Activated CD4-positive, alpha-beta T cell treated with anti-CD3 and anti-CD28 coated beads for 48 hours (primary cell): ENCODE results near the gene SPRR4.

ENCODE experiments used
- DNase-seq: peaks from one replicate; pipeline ENCODE4 v3.0.0-alpha.2; 2020

SPRR4 gene, protein sequence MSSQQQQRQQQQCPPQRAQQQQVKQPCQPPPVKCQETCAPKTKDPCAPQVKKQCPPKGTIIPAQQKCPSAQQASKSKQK

GRCh38 chr1:152970495-152970894 lies at the start of gene SPRR4:
Gene SPRR4 (plus strand): TSS chr1:152970648. CDS start chr1:152971891, 1,243 bp downstream.
- DNase-seq, result no peak

DNA sequence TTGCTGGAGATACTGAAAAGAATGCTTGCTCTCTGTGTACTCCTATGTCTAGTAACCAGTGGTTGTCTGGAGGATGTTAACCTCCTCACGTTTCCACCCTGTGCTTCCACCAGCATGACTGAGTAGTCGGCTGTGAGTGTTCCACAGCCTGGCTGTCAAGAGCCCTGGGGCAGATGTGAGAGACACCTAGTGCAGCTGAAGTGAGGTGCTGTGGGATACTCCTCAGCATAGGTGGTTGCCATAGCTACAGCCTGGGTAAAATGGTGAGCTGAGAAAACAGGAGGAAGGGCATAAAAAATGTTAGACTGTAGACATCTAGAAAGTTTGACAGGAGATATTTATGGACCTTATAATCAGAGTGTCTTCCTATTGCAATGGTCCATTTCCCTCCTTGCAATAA lies 46.3 kb upstream of the SPRR4 start:
- no peak for DNase-seq

GRCh38 chr1:152926091-152926490 lies 44.4 kb upstream of the SPRR4 start:
- no peak for DNase-seq

DNA sequence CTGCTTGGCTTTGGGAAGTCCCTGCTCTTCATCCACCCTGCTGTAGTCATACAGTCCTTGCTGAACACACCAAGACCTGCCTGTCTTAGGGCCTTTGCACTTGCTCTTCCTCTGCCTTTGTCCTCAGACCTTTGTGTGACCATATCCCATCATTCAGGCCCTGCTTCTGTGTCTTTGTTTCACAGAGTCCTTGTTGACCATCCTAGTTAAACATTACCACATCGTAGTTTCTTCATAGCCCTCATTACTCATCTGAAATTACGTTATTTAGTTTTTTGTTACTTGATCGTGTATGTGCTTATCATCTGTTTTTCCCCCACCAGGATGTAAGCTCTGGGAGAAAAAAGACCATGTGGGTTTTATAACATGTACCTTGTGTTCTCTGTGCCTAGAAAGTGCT lies 41.8 kb upstream of the SPRR4 start:
- DNase-seq, result no peak

GRCh38 chr1:152932170-152932811 lies 38.2 kb upstream of the SPRR4 start:
- no peak for DNase-seq

DNA sequence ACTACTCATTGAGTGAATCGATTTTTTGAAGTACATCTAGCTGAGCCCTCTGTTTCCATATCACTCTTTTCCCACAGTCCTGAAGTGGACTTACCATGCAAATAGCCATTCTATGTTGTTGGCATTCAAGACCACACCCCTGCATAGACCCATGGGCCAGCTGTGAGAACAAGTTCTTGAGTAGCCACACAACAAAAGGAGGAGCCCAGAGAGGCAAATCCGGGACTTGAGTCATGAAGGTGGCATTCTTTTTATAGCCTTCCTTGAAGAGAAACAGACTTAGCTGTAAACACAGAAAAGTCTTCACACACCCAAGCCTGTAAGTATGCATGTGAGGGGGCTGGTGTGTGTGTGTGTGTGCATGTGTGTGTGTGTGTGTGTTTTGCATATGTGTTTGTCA lies 37.3 kb upstream of the SPRR4 start:
- DNase-seq, result no peak

DNA sequence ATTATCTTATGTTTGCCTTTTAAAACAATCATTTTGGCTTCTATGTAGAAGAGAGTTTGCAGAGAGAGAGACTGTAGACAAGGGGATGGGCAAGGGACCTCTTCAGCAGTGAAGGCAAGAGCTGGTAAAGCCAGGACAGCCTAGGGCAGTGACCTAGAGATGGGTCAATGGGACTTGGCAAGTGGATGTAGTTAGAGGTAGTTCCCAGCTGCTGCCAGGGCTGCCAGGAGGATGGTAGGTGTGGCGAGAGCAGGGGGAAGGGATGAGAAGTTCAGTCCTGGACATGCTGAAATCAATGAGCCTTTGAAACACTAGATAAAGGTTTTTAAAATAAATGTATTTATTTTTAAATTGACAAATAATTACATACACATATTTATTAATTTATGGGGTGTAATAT lies 29.8 kb upstream of the SPRR4 start:
- no peak for DNase-seq

GRCh38 chr1:152941037-152941711 lies 29.3 kb upstream of the SPRR4 start:
- DNase-seq, result no peak

- no peak for DNase-seq
Measured at GRCh38 chr1:152942161-152942560, 28.3 kb upstream of the SPRR4 start.

DNA sequence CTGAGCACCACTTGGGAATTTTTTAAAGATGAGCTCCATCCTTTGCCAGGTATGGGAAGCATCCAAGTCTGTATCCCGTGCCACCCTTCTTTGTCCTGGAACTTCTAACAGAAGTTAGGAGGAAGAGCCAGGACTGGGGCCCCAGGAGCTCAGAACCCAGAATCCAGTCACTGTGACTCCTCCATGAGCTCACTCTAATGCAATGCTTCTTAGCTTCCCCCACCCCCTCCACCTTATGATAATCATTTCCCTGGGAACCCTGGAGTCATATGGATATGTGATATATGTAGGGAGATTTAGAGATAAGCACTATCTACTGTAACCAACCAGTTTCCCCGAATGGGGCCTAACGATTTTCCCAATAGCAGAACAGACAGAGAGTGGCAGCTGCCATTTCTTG lies 24.2 kb upstream of the SPRR4 start:
- DNase-seq, result no peak

DNA sequence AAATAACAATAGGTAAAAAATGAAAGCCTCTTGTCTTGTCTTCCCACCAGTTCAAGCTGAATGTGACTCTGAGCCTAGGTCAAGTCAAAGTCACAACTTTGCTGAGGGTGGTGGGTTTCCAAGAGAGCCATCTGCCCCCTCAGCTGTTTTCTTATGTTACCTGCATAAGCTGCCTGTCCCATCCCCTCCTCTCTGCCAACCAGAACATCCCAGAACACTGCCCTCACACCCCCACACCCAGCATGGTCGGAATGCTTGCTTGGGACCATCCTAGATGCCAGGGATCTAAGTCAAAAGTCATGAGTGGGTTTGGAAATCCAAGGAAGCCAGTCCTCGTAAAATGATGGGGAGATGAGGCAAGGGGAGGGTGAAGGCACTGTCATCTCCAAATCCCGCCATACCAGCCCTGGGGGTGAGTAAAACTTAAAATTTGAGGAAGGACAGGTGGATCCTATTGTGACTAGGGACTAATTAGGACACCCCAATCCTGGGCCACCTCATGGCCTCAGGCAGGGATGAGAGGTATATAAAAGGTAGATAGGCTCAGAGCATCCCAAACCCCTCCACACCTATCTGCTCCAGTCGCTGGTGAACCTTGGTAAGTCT lies 23.7 kb upstream of the SPRR4 start, which contains the start of gene SPRR5:
Gene SPRR5 (plus strand): TSS at position 556 of the 606 bp plus-strand sequence. CDS start 1,349 bp downstream, outside the sequence.
- no peak for DNase-seq

DNA sequence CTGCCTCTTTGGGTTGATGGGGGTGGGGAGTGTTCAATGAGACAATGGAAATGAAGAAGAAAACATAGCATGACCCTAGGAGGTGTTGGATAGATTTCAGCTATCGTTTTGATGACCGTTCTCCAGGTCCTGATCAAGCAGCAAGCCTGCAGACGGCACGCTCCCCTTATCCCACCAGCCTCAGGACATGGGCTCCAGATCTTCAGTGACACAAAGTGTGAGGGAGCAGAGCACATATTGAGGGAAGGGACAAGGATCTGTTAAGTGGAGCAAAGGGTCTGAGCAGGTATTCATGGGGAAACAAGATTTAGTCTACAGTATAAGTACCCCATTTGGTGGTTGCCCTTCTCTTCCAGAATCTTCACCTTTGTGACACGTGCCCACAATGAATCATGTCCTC lies 18.7 kb upstream of the SPRR4 start:
- DNase-seq, result no peak

DNA sequence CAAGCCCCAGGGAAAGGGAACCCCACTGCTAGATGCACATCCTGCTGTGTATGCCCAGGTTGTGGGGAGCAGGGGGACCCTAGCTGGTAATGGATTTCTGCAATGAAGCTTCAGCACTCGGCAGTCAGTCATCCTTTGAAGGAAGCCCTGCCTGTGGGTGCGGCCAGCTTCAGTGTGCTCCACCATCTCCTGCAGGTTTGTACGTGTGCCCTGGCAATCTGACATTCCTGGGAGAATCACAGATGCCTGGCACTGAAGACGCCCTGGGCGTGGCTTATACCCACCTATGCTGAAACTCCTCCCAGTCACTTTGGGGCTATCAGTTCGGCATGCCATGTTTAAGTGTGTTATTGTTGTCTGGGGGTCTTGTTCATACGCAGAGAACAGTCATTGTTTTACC lies 16.7 kb upstream of the SPRR4 start:
- DNase-seq, result no peak

GRCh38 chr1:152954436-152954835 lies 16.0 kb upstream of the SPRR4 start:
- DNase-seq, result no peak

- no peak for DNase-seq
Measured at GRCh38 chr1:152957561-152957960, 12.9 kb upstream of the SPRR4 start.

DNA sequence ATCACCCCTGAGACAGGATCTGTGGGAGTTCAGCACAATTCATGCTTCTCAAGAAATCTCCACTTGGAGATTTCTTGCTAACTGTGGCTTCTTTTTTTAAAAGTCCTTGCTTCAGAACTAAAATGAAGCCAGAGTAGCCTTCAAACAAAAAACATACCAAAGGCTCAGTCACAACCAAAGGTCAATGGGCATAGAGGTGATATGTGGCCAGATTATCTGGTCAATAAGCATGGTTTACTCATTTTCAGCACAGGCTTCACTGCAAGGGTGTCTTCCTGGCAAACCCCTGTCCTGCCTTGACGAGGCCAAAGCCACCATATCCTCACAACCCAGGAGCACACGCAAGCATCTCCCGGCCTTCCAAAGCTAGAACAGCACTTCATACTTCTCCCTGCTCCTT lies 11.2 kb upstream of the SPRR4 start:
- no peak for DNase-seq

GRCh38 chr1:152959801-152960451 lies 10.5 kb upstream of the SPRR4 start:
- DNase-seq, result no peak

- DNase-seq, result no peak
Measured at GRCh38 chr1:152960452-152961044, 9.9 kb upstream of the SPRR4 start.

DNA sequence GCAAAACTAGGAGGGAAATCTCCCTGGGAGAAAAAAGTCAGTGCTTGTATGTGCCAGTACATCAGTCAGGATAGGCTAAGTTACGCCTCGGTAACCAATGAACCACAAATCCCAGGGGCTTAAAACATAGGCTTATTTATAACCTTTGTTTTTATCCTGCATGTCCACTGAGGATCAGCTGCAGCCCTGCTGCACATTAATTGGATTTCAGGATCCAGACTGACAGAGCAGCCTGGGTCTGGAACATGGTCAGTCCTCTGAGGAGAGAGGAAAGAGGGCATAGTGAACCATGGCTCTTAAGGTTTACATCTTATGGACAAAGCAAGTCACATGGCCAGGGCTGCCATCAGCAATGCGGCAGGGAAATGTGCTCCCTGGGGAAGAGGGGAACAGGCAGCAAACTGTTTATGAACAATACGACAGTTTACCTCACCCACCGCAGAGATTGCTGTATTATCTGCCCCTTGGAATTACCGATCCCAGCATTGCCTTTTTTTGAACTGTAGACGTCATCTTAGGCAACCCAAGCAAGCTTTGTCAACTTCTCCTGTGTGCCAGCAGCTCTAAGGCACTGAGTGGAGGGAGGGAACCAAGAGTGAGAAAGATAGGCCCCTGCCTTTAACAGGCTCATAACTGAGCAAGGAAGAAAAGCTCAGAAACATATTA lies 9.1 kb upstream of the SPRR4 start:
- DNase-seq, result no peak

GRCh38 chr1:152962876-152963415 lies 7.5 kb upstream of the SPRR4 start:
- no peak for DNase-seq

- DNase-seq, result no peak
Measured at GRCh38 chr1:152964536-152964935, 5.9 kb upstream of the SPRR4 start.

DNA sequence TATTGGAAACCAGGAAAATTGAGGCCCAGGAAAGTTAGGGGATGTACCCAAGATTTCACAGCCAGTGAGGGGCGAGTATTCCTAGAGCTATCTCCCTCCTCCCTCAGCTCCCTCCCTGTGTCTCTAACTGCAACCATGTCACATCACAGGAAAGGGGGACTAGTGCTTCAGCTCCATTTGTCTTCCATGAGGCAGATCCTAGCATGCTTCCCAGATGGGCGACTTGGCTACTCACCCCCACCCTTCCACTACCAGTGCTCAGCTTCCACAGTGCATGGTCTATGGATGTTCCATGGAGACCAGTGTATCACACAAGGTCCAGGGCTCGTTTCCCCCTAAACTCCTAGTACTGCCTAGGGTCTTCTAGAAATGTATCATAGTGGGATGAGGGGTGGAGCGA lies 4.6 kb upstream of the SPRR4 start:
- no peak for DNase-seq
